AG04449 (cell line): ENCODE measurements around the gene ITFG1.
"Not testable (repeated sequence)": the region's sequence is repeated elsewhere in the genome, so short reads cannot be mapped to it uniquely, and the experiment has no call there.

Source experiments
- CTCF ChIA-PET: fragments of 350-600 bp; formaldehyde crosslinking; extraction: SDS; loops from one replicate; lab custom pipeline; 2021; ENCODE audit warnings: antibody characterized with exemption; lab: Yijun Ruan, JAX
- POLR2A ChIA-PET: fragments of 400-600, 350-600 bp; formaldehyde crosslinking; extraction: SDS; loops from one replicate; lab custom pipeline; 2020; ENCODE audit warnings: antibody characterized with exemption, inconsistent platforms; lab: Yijun Ruan, JAX
- DNase-seq: peaks from one replicate; pipeline ENCODE4 v3.0.0-alpha.2; 2010; ENCODE audit warnings: low read depth, low spot score
- H3K4me3 ChIP-seq: 2 replicates; pipeline ENCODE4 v1.5.1; 2011; ENCODE audit warnings: low read depth, mild to moderate bottlenecking, control low read depth, low read length
- CTCF ChIP-seq: IDR thresholded peaks from one replicate; pipeline ENCODE4 v1.5.1; 2011; ENCODE audit warnings: mild to moderate bottlenecking, moderate library complexity, low read length, control low read depth, inconsistent platforms; ENCODE audit not compliant: insufficient read depth; ENCODE audit errors: missing control alignments

The ITFG1 gene

GRCh38 chr16:47141773-47142485 is 318.9 kb downstream of the ITFG1 start:
- DNase-seq = peak; percentile 31
- TF ChIP-seq CTCF = peak; percentile 98
- peak overlapping the region; percentile 73 for H3K4me3 ChIP-seq
- CTCF ChIA-PET = interaction anchor here (0.6 to 6.9 kb wide), 75 partner anchors 9 to 1488 kb away, joined by 3 to 322 read pairs (median 4); partner anchors contain the start of genes ABCC12, ITFG1 and PHKB
- POLR2A ChIA-PET = interaction anchor here (0.5 kb wide), 1 partner anchor 16 kb away, joined by 3 read pairs; no protein-coding TSS in a partner anchor

GRCh38 chr16:47140686-47141085 is 320.2 kb downstream of the ITFG1 start:
- H3K4me3 ChIP-seq = no peak overlapping the region
- ChIA-PET POLR2A (no interaction called here), CTCF (interaction anchor here (0.7 to 6.9 kb wide), 23 partner anchors 8 to 1491 kb away, joined by 3 to 322 read pairs (median 6); partner anchors contain the start of genes ABCC12, ITFG1 and PHKB)
- no peak for TF ChIP-seq CTCF
- no peak for DNase-seq

GRCh38 chr16:47139561-47140185 is 321.2 kb downstream of the ITFG1 start:
- H3K4me3 ChIP-seq = no peak overlapping the region
- no peak for TF ChIP-seq CTCF
- ChIA-PET POLR2A (no interaction called here), CTCF (interaction anchor here (0.7 to 1.1 kb wide), 3 partner anchors 14 to 1025 kb away, joined by 3 to 4 read pairs (median 4); no protein-coding TSS in a partner anchor)
- no peak for DNase-seq

- DNase-seq, POLR2A ChIA-PET, H3K4me3 ChIP-seq: not testable (repeated sequence)
- CTCF ChIA-PET = interaction anchor here (0.8 to 2.5 kb wide), 3 partner anchors 13 to 1027 kb away, joined by 3 to 10 read pairs (median 4); no protein-coding TSS in a partner anchor
These were observed 322.9 kb downstream of the ITFG1 start for GRCh38 chr16:47137925-47138324.

- ChIA-PET POLR2A (no interaction called here), CTCF (interaction anchor here (0.5 to 2.5 kb wide), 8 partner anchors 11 to 1494 kb away, joined by 3 to 10 read pairs (median 3); no protein-coding TSS in a partner anchor)
- DNase-seq = no peak
These were observed 324.6 kb downstream of the ITFG1 start for GRCh38 chr16:47136099-47136842.

More at GRCh38 chr16:47136099-47136842, 324.6 kb downstream of the ITFG1 start:
- TF ChIP-seq CTCF = no peak
- no peak overlapping the region for H3K4me3 ChIP-seq
